Measurements from ENCODE around the gene SUN1. TPM values are rescaled to one million over a fixed set of nuclear protein-coding genes. Genes with fewer than 3 reads are reported as not detected.
A peak's percentile ranks its signal among the peaks of the same experiment; 100 is the strongest.
"Not testable (repeated sequence)": the region's sequence is repeated elsewhere in the genome, so short reads cannot be mapped to it uniquely, and the experiment has no call there.

SUN1 gene
- total RNA-seq, 1 donor from 2014 or later = 234 TPM

GRCh38 chr7:803243-803635, 29.0 kb upstream of the SUN1 start:
- DNase-seq (ENCODE audit: low read depth) = peak; percentile 36

GRCh38 chr7:803796-804195, 28.5 kb upstream of the SUN1 start:
- not testable (repeated sequence) for DNase-seq (ENCODE audit: low read depth)

- peak; percentile 33 for DNase-seq (ENCODE audit: low read depth)
Observed at GRCh38 chr7:805261-805660, 27.0 kb upstream of the SUN1 start.

GRCh38 chr7:815284-816216, 16.7 kb upstream of the SUN1 start:
- no peak for DNase-seq (ENCODE audit: low read depth)

GRCh38 chr7:816300-816750, 16.0 kb upstream of the SUN1 start:
- peak; percentile 87 for DNase-seq (ENCODE audit: low read depth)

- DNase-seq (ENCODE audit: low read depth) = no peak
Observed at GRCh38 chr7:816751-817671, 15.3 kb upstream of the SUN1 start.

- peak; percentile 44 for DNase-seq (ENCODE audit: low read depth)
Observed at GRCh38 chr7:818031-818699, 14.1 kb upstream of the SUN1 start.

- DNase-seq (ENCODE audit: low read depth) = no peak
Observed at GRCh38 chr7:820341-820740, 11.9 kb upstream of the SUN1 start.

- peak; percentile 31 for DNase-seq (ENCODE audit: low read depth)
Observed at GRCh38 chr7:821688-822087, 10.6 kb upstream of the SUN1 start.

- no peak for DNase-seq (ENCODE audit: low read depth)
Observed at GRCh38 chr7:822692-823276, 9.5 kb upstream of the SUN1 start.

GRCh38 chr7:823649-824048, 8.6 kb upstream of the SUN1 start:
- peak; percentile 51 for DNase-seq (ENCODE audit: low read depth)

GRCh38 chr7:824081-824480, 8.2 kb upstream of the SUN1 start:
- no peak for DNase-seq (ENCODE audit: low read depth)

- no peak for DNase-seq (ENCODE audit: low read depth)
Observed at GRCh38 chr7:824664-825063, 7.6 kb upstream of the SUN1 start.

- no peak for DNase-seq (ENCODE audit: low read depth)
Observed at GRCh38 chr7:825386-825785, 6.9 kb upstream of the SUN1 start.

- DNase-seq (ENCODE audit: low read depth) = no peak
Observed at GRCh38 chr7:826230-826917, 5.9 kb upstream of the SUN1 start.

GRCh38 chr7:828793-829561, 3.3 kb upstream of the SUN1 start:
- DNase-seq (ENCODE audit: low read depth) = no peak

GRCh38 chr7:830069-830468, 2.2 kb upstream of the SUN1 start:
- no peak for DNase-seq (ENCODE audit: low read depth)

- DNase-seq (ENCODE audit: low read depth) = peak; percentile 98
Observed at GRCh38 chr7:831596-832166, 595 bp upstream of the SUN1 start.

- no peak for DNase-seq (ENCODE audit: low read depth)
Observed at GRCh38 chr7:832968-833424, 720 bp downstream of the SUN1 start.

Measured in renal cortical epithelial cell (primary cell).